ENCODE data around the gene ASAP2. TPM values are rescaled to one million over a fixed set of nuclear protein-coding genes. Genes with fewer than 3 reads are reported as not detected.
A peak's percentile ranks its signal among the peaks of the same experiment; 100 is the strongest.

The ASAP2 gene
- total and polyA plus RNA-seq, 5 donors = 9.2 to 19.7 (median 15.2) TPM

DNA sequence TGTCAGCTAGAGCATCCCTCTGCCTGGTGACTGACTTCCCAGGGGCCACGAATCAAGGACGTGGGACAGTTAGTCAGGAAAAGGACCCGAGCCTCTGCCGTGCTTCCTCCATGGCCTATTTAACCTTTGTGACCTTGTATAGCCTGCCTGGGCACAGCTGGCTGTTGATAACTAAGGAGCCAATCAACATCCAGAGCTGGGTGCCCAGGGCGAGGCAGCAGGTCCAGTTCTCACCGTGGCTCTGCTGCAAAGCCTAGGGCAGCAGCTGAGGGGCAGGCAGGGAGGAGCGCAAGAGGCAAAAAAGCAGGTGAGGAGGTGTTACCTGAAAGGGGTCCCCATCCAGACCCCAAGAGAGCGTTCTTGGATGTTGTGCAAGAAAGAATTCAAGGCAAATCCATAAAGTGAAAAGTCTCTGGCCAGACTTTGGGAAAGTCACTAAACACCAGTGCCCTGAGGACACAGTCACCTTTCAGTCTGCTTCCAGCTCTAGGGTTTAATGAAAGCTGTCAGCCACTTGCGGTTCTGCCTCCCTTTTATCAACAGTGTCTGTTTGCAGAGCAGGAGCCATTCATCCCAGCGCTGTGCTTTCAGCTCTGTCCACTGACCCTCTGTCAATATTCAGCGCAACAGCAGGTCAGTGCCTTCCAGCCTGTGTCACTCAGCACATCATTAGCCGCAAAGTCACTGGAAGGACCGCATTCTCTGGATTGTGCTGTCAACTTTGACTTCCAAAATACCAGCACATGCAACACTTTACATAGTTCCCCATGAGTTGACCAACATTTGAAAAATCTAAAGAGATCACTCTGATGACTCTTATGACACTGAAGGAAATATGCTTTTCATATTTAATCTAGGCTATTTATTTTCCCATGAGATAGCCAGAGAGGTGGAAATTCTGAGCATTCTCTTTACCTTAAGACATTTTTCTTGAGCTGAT lies 38.6 kb upstream of the ASAP2 start:
- Histone ChIP-seq H3K9me3 (ENCODE audit: control insufficient read depth, low read length) (no peaks in the 10 kb centered on the region), H3K4me1 (ENCODE audit: control insufficient read depth, insufficient read depth, low read length) (peaks cover 5% of the 10 kb centered on the region), H3K4me3 (ENCODE audit: low read length) (no peak overlapping the region), H3K27me3 (ENCODE audit: control insufficient read depth, insufficient read depth) (no peaks in the 10 kb centered on the region), H3K27ac (ENCODE audit: low read length) (no peak overlapping the region)
- no peak for ATAC-seq
- WGBS = 80% methylated on average over 13 of the region's 13 CpGs
- intact Hi-C loops (cut with DNase I) = no loop called here
- DNase-seq = no peak

DNA sequence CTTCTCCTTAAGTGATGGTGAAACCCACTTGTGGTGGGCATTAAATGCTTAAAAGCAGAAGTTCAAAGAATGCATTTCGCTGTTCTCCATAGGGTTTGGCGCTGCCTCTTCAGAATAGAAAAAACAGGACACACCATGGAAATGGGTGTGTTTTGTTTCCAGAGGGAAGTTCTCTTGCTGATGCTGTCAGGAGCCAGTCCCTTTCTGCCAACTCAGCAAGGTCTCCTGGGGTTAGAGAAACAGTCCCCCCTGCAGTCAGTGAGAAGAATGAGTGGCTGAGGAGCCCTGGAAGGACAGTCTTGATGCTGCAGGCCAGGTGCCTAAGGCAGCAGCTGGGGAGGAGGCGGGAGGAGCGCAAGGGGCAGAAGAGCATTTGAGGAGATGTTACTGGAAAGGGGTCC lies 37.8 kb upstream of the ASAP2 start:
- DNase-seq (peak in 1 of 3 donors; percentile 34), ATAC-seq (peak; percentile 50 to 85)
- WGBS = 91% methylated on average over 4 of the region's 4 CpGs
- H3K9me3 ChIP-seq (ENCODE audit: control insufficient read depth, low read length) = no peaks in the 10 kb centered on the region
- intact Hi-C loops (cut with DNase I) = no loop called here
- no peak overlapping the region for H3K4me3 ChIP-seq (ENCODE audit: low read length)
- H3K27me3 ChIP-seq (ENCODE audit: control insufficient read depth, insufficient read depth) = no peaks in the 10 kb centered on the region
- H3K4me1 ChIP-seq (ENCODE audit: control insufficient read depth, insufficient read depth, low read length) = peaks cover 5% of the 10 kb centered on the region
- no peak overlapping the region for H3K27ac ChIP-seq (ENCODE audit: low read length)

DNA sequence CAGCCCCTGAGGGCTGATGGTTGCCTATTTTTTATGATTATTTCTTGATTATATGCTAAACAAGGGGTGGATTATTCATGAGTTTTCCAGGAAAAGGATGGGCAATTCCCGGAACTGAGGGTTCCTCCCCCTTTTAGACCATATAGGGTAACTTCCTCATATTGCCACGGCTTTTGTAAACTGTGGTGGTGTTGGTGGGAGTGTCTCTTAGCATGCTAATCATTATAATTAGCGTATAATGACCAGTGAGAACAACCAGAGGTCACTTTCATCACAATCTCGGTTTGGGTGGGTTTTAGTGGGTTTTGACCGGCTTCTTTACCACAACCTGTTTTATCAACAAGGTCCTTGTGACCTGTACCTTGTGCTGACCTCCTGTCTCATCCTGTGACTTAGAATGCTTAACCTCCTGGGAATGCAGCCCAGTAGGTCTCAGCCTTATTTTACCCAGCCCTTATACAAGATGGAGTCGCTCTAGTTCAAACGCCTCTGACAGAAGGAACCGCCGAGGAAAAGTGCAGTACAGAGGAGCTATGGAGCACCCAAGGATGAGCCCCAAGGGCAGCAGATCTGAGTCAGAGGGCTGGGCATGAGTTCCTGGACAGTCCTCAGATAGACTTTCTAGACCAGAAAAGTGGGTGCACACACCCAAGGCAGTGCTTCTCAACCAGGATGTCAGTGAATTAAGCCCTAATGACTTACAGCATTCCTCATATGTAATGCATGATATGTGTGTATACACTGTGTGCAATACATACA lies 37.1 kb upstream of the ASAP2 start:
- WGBS = 85% methylated on average over 9 of the region's 9 CpGs
- Histone ChIP-seq H3K9me3 (ENCODE audit: control insufficient read depth, low read length) (no peaks in the 10 kb centered on the region), H3K4me3 (ENCODE audit: low read length) (no peak overlapping the region), H3K27ac (ENCODE audit: low read length) (no peak overlapping the region), H3K4me1 (ENCODE audit: control insufficient read depth, insufficient read depth, low read length) (peaks cover 5% of the 10 kb centered on the region), H3K27me3 (ENCODE audit: control insufficient read depth, insufficient read depth) (no peaks in the 10 kb centered on the region)
- no peak for DNase-seq
- intact Hi-C loops (cut with DNase I) = loop anchor here in 1 of 4 donors (10.0 kb wide), 1 partner anchor 1165 kb away; no protein-coding TSS in a partner anchor
- peak in 1 of 2 donors; percentile 42 for ATAC-seq

DNA sequence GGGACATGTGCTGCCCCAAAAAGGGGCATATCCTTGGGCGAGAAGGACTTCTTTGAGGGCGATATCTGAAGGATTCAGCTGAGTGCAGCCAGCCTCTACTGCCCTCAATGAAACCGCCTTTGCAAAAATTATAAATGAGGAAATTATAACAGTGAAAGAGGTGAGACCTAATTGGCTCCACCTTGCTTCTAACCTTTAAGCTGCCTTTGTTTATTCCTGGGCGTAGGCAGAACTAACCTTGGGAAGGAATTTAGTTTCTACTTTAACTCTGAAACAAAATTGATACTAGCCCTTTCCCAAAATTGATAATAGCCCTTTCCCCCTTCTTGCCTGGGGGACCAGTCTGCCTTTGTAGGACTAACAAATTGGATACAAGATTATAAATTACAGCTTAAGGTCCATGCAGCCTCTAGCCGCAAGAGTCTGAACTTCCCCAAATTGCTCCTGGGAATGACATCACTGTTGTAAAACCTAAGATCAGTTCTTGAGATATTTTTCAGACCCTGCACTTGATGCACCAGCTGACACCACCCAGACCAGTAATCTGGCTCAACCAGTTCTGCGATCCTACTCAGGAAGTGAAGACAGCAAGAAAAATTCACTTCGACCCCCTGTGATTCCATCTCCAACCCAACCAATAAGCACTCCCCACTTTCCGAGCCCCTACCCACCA lies 36.0 kb upstream of the ASAP2 start:
- Histone ChIP-seq H3K27ac (ENCODE audit: low read length) (no peak overlapping the region), H3K9me3 (ENCODE audit: control insufficient read depth, low read length) (no peaks in the 10 kb centered on the region), H3K4me3 (ENCODE audit: low read length) (no peak overlapping the region), H3K27me3 (ENCODE audit: control insufficient read depth, insufficient read depth) (no peaks in the 10 kb centered on the region), H3K4me1 (ENCODE audit: control insufficient read depth, insufficient read depth, low read length) (no peaks in the 10 kb centered on the region)
- 87% methylated on average over 8 of the region's 8 CpGs for WGBS
- intact Hi-C loops (cut with DNase I) = loop anchor here in 1 of 4 donors (10.0 kb wide), 1 partner anchor 1164 kb away; no protein-coding TSS in a partner anchor
- DNase-seq (no peak), ATAC-seq (no peak)

DNA sequence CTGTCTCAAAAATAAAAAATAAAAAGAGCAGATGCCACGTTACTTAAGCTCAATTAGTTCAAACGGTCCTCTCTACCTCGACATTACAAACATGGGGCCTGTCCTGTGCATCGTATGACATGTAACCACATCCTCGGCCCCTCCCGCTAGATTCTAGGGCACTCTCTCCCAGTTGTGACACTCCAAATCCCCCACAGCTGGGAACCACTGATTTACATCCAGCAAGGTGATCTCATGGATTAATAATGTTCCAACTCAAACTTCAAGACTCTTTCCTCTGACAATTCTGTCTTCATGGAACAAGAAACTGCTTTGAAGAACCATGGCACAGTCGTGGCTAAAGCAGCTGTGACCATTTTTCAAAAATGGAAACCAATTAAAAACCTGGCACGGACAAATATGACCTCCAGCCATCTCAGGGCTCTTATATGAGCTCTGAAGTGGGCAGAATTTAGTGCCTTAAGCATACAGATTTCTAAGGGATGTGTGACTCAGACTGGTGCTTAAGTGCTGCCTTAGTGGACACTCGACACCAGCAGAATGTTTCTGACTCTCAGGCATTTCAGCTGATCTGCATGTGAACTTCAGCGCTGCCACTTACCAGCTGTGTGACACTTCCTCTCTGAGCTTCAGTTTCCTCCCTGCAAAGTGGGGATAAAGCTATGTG lies 31.7 kb upstream of the ASAP2 start:
- Histone ChIP-seq H3K27me3 (ENCODE audit: control insufficient read depth, insufficient read depth) (no peaks in the 10 kb centered on the region), H3K27ac (ENCODE audit: low read length) (no peak overlapping the region), H3K9me3 (ENCODE audit: control insufficient read depth, low read length) (no peaks in the 10 kb centered on the region), H3K4me1 (ENCODE audit: control insufficient read depth, insufficient read depth, low read length) (peaks cover 6% of the 10 kb centered on the region), H3K4me3 (ENCODE audit: low read length) (no peak overlapping the region)
- DNase-seq (peak in 1 of 3 donors; percentile 41), ATAC-seq (no peak)
- WGBS = 69% methylated on average over 10 of the region's 10 CpGs
- intact Hi-C loops (cut with DNase I) = loop anchor here in 1 of 4 donors (10.0 kb wide), 1 partner anchor 1160 kb away; no protein-coding TSS in a partner anchor

DNA sequence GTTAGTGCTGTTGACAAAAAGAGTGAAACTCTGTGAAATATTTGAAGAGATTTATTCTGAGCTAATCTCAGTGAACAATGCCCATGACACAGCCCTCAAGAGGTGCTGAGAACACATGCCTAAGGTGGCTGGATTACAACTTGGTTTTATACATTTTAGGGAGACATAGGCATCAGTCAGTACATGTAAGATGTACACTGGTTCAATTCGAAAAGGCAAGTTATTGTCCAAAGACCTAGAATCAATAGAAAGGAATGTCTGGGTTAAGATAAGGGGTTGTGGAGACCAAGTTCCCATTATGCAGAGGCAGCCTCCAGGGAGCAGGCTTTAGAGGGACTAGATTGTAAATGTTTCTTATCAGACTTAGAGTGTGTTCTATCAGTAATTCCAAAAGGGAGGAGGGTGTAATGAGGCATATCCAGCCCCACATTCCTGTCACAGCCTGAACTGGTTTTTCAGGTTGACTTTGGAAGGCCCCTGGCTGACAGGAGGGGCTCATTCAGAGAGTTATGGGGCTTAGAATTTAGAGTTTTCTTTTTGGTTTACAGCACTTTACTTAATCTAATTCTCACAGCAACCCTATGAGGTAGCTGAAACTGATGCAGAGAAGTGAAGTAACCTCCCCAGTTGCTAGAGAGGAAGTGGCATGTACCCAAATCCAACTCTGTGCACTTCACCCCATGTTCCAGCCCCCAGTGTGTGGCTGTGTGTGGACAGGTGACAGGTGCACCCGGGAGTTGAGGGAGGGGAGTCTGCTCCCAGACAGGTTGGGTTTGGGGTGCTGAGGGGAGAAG lies 28.3 kb upstream of the ASAP2 start:
- no peaks in the 10 kb centered on the region for H3K27me3 ChIP-seq (ENCODE audit: control insufficient read depth, insufficient read depth)
- intact Hi-C loops (cut with DNase I) = loop anchor here in 1 of 4 donors (10.0 kb wide), 1 partner anchor 1156 kb away; no protein-coding TSS in a partner anchor
- ATAC-seq (peak; percentile 9 to 36), DNase-seq (peak in 1 of 3 donors; percentile 58)
- H3K4me3 ChIP-seq (ENCODE audit: low read length) = no peak overlapping the region
- H3K4me1 ChIP-seq (ENCODE audit: control insufficient read depth, insufficient read depth, low read length) = peaks cover 12% of the 10 kb centered on the region
- WGBS = 30% methylated on average over 2 of the region's 2 CpGs
- no peaks in the 10 kb centered on the region for H3K9me3 ChIP-seq (ENCODE audit: control insufficient read depth, low read length)
- peak overlapping the region; percentile 92 for H3K27ac ChIP-seq (ENCODE audit: low read length)

DNA sequence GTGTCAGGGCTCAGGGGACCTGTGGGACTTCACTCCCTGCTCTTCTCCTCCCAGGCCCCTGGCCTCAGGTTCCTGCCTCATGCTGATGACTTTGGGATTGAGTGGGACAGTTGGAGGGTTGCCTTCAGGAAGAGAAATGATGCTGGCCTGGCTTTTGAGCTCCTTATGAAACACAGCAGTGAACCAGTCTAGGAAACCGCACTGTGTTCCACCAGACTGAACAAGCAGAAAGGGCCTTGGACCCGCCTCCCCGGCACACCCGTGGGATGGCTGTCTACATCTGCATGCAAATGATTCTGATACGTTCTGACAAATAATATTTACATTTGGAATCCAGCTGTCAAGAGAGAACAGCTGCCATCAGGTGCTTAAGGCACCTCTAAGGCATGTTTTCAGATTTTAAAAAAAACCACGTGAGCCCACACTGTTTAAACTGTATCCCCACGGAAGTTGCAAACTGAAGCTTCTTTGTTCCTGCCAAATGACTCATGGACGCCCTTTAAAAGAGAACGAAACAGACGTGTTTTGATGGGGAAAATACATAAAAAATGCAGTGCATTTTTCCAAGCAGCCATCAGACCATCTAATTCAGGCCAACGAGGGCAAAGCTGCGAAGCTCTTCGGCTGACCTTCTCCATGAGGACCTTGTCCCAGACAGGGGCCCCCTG lies 27.6 kb upstream of the ASAP2 start:
- peaks cover 12% of the 10 kb centered on the region for H3K4me1 ChIP-seq (ENCODE audit: control insufficient read depth, insufficient read depth, low read length)
- peak; percentile 81 for ATAC-seq
- H3K9me3 ChIP-seq (ENCODE audit: control insufficient read depth, low read length) = no peaks in the 10 kb centered on the region
- no peak overlapping the region for H3K4me3 ChIP-seq (ENCODE audit: low read length)
- 47% methylated on average over 13 of the region's 13 CpGs for WGBS
- H3K27me3 ChIP-seq (ENCODE audit: control insufficient read depth, insufficient read depth) = no peaks in the 10 kb centered on the region
- peak overlapping the region; percentile 92 for H3K27ac ChIP-seq (ENCODE audit: low read length)
- peak; percentile 70 to 85 (median 75) for DNase-seq
- intact Hi-C loops (cut with DNase I) = loop anchor here in 1 of 4 donors (10.0 kb wide), 1 partner anchor 1156 kb away; no protein-coding TSS in a partner anchor

DNA sequence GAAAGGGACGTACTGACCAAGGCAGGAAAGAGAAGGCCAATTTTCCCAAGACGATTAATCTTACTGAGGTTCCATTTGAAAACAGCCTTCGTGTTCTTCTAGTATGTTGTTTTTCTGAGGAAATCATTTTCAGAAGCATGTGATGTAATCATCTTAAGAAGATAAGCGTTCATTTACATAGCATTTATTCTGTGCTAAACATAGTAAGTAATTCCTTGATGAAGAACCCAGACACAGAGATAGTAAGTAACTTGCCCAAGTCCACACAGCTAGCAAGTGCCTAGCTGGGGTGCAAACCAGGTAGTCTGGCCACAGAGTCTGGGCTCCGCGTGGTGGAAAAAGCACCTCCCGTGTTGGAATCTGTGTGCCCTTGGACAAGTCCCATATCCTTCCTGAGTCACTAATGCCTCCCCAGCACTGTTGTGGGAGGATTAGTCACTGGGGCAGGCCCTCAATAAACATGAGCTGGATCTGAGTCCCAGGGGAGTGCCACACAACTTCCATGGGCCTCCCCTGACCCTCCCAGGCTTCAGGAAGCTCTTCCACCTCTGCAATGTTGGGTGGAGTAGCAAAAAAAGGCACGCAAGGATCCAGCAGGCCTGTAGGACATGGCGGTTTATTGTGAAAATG lies 26.9 kb upstream of the ASAP2 start:
- intact Hi-C loops (cut with DNase I) = loop anchor here in 1 of 4 donors (10.0 kb wide), 1 partner anchor 1155 kb away; no protein-coding TSS in a partner anchor
- peak overlapping the region; percentile 92 for H3K27ac ChIP-seq (ENCODE audit: low read length)
- H3K4me1 ChIP-seq (ENCODE audit: control insufficient read depth, insufficient read depth, low read length) = peaks cover 12% of the 10 kb centered on the region
- peak; percentile 85 to 94 for ATAC-seq
- no peak overlapping the region for H3K4me3 ChIP-seq (ENCODE audit: low read length)
- H3K9me3 ChIP-seq (ENCODE audit: control insufficient read depth, low read length) = no peaks in the 10 kb centered on the region
- peak; percentile 71 to 85 (median 78) for DNase-seq
- H3K27me3 ChIP-seq (ENCODE audit: control insufficient read depth, insufficient read depth) = no peaks in the 10 kb centered on the region
- WGBS = 50% methylated on average over 9 of the region's 9 CpGs

DNA sequence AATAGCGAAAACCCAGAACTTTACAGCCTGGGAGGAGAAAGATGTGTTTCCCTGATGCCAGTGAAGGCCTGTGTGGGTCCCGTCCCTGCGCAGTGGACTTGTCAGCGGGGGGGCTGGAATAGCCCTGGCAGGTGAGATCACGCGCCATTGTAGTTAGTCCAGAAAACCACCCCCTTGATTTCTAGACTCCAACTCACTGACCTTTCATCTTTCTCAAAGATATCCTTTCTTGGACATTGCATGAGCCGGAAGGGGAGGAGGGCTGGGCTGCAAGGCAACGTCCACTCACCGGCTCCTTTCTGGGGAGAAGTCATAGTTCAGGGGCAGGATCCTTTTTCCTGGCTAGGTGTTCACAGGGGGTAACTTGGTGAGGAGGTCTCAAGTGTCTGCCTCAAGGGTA lies 22.3 kb upstream of the ASAP2 start:
- no peak for DNase-seq
- Histone ChIP-seq H3K4me3 (ENCODE audit: low read length) (no peak overlapping the region), H3K27ac (ENCODE audit: low read length) (no peak overlapping the region), H3K27me3 (ENCODE audit: control insufficient read depth, insufficient read depth) (no peaks in the 10 kb centered on the region), H3K4me1 (ENCODE audit: control insufficient read depth, insufficient read depth, low read length) (peaks cover 9% of the 10 kb centered on the region), H3K9me3 (ENCODE audit: control insufficient read depth, low read length) (no peaks in the 10 kb centered on the region)
- 89% methylated on average over 9 of the region's 9 CpGs for WGBS
- intact Hi-C loops (cut with DNase I) = no loop called here
- ATAC-seq = no peak
